HG02759 (cell line): Measurements from ENCODE around the gene FRMD1.

ENCODE experiments used
- ATAC-seq: cut with Tn5 transposase; IDR thresholded peaks from one replicate; pipeline ENCODE4 v1.9.1; 2021; ENCODE audit warnings: mild to moderate bottlenecking, moderate library complexity; ENCODE audit not compliant: unreplicated experiment

FRMD1 gene

GRCh38 chr6:168045706-168046620 is 33.0 kb downstream of the FRMD1 start:
- ATAC-seq, result no peak

- no peak for ATAC-seq
These were observed 33.8 kb downstream of the FRMD1 start for GRCh38 chr6:168045141-168045691.

GRCh38 chr6:168044521-168045130 is 34.4 kb downstream of the FRMD1 start:
- ATAC-seq, result no peak

- no peak for ATAC-seq
These were observed 35.1 kb downstream of the FRMD1 start for GRCh38 chr6:168043848-168044415.

GRCh38 chr6:168043193-168043847 is 35.7 kb downstream of the FRMD1 start:
- no peak for ATAC-seq

- ATAC-seq, result no peak
These were observed 36.4 kb downstream of the FRMD1 start for GRCh38 chr6:168042426-168043192.

- no peak for ATAC-seq
These were observed 37.1 kb downstream of the FRMD1 start for GRCh38 chr6:168041928-168042327.

GRCh38 chr6:168040856-168041496 is 38.0 kb downstream of the FRMD1 start:
- ATAC-seq, result no peak

- no peak for ATAC-seq
These were observed 39.2 kb downstream of the FRMD1 start for GRCh38 chr6:168039849-168040248.

GRCh38 chr6:168039301-168039700 is 39.7 kb downstream of the FRMD1 start:
- no peak for ATAC-seq

GRCh38 chr6:168038576-168039140 is 40.4 kb downstream of the FRMD1 start:
- ATAC-seq, result no peak

- no peak for ATAC-seq
These were observed 41.2 kb downstream of the FRMD1 start for GRCh38 chr6:168037856-168038255.

GRCh38 chr6:168037242-168037641 is 41.8 kb downstream of the FRMD1 start:
- ATAC-seq, result no peak

GRCh38 chr6:168035661-168036545 is 43.1 kb downstream of the FRMD1 start:
- ATAC-seq, result no peak

- ATAC-seq, result no peak
These were observed 43.8 kb downstream of the FRMD1 start for GRCh38 chr6:168035098-168035660.

- ATAC-seq, result no peak
These were observed 44.5 kb downstream of the FRMD1 start for GRCh38 chr6:168034537-168034936.

- ATAC-seq, result no peak
These were observed 45.2 kb downstream of the FRMD1 start for GRCh38 chr6:168033791-168034190.
